ENCODE measurements around the gene MED13.

DNA sequence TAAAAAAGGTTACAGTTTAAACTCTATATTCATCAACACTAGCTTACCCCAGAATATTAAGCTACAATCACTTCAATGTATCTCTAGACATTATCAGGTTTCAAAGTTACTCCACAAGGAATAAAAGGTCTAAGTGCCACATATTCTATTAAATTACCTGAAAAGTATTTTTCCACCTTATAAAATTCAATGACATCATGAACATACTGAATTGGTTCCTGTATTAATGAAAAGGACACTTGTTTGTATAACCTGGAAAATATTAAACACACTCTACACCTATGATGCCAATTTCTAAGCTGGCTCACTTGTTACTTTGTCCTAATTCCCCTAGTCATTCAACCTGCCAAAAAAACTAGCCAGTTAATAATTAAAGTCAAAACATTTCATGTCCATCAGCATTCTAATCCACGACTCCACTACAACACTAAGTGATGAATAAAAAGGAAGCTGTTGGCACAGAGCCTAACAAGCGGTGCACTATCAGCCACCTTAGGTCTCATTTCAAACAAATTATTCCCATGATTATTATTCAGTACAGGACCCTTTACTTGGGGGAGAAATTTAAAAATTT, 12.2 kb downstream of the MED13 start:
- TF ChIP-seq, protein P1, sequence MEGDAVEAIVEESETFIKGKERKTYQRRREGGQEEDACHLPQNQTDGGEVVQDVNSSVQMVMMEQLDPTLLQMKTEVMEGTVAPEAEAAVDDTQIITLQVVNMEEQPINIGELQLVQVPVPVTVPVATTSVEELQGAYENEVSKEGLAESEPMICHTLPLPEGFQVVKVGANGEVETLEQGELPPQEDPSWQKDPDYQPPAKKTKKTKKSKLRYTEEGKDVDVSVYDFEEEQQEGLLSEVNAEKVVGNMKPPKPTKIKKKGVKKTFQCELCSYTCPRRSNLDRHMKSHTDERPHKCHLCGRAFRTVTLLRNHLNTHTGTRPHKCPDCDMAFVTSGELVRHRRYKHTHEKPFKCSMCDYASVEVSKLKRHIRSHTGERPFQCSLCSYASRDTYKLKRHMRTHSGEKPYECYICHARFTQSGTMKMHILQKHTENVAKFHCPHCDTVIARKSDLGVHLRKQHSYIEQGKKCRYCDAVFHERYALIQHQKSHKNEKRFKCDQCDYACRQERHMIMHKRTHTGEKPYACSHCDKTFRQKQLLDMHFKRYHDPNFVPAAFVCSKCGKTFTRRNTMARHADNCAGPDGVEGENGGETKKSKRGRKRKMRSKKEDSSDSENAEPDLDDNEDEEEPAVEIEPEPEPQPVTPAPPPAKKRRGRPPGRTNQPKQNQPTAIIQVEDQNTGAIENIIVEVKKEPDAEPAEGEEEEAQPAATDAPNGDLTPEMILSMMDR (conservative IDR thresholded peaks at IDR 0.05): no peak
- no peak for TF ChIP-seq EZH2 (IDR thresholded peaks at IDR 0.05; ENCODE audit: low read depth)

All from PC-9 (cell line).